ENCODE measurements around the gene ADRB1.

The ADRB1 gene

DNA sequence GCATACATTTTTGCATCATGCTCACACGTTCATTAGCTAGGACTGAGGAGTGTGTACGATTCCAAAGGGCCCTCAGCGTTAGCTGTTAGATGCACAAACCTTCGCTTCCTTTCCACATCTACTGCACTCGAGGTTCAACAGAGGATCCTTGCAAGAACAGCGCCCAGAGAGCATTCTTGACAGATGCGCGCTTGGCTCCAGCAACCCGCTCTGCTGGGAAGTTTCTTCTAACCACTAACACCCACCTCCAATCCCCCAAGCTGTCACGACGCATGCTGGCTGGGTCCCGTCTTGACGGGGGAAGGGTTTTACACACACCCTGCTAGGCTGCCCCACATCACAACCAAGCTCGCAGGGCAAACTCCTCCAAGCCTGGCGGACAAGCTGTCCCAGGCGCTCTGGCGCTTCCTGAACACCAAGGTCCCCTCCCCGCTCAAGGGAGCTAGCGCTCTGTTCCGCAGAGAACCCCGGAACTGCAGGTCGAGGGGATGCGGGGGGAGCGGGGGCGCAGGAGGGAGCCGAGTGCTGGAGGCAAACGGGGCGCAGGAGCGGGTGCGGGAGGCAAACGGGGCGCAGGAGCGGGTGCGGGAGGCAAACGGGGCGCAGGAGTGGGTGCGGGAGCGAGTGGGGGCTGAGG, 653 bp upstream of the ADRB1 start:
- DNase-seq (ENCODE audit: low read depth) = no peak
- TF ChIP-seq, protein P1, sequence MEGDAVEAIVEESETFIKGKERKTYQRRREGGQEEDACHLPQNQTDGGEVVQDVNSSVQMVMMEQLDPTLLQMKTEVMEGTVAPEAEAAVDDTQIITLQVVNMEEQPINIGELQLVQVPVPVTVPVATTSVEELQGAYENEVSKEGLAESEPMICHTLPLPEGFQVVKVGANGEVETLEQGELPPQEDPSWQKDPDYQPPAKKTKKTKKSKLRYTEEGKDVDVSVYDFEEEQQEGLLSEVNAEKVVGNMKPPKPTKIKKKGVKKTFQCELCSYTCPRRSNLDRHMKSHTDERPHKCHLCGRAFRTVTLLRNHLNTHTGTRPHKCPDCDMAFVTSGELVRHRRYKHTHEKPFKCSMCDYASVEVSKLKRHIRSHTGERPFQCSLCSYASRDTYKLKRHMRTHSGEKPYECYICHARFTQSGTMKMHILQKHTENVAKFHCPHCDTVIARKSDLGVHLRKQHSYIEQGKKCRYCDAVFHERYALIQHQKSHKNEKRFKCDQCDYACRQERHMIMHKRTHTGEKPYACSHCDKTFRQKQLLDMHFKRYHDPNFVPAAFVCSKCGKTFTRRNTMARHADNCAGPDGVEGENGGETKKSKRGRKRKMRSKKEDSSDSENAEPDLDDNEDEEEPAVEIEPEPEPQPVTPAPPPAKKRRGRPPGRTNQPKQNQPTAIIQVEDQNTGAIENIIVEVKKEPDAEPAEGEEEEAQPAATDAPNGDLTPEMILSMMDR (IDR thresholded peaks at IDR 0.05; ENCODE audit: low read depth, low read length, missing control alignments) = no peak
- peak overlapping the region; percentile 59 for H3K4me3 ChIP-seq (ENCODE audit: low read depth, low read length)

DNA sequence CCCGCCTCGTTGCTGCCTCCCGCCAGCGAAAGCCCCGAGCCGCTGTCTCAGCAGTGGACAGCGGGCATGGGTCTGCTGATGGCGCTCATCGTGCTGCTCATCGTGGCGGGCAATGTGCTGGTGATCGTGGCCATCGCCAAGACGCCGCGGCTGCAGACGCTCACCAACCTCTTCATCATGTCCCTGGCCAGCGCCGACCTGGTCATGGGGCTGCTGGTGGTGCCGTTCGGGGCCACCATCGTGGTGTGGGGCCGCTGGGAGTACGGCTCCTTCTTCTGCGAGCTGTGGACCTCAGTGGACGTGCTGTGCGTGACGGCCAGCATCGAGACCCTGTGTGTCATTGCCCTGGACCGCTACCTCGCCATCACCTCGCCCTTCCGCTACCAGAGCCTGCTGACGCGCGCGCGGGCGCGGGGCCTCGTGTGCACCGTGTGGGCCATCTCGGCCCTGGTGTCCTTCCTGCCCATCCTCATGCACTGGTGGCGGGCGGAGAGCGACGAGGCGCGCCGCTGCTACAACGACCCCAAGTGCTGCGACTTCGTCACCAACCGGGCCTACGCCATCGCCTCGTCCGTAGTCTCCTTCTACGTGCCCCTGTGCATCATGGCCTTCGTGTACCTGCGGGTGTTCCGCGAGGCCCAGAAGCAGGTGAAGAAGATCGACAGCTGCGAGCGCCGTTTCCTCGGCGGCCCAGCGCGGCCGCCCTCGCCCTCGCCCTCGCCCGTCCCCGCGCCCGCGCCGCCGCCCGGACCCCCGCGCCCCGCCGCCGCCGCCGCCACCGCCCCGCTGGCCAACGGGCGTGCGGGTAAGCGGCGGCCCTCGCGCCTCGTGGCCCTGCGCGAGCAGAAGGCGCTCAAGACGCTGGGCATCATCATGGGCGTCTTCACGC, 825 bp downstream of the ADRB1 start:
- peak overlapping the region; percentile 59; the same call in 1 of the 2 replicates for H3K4me3 ChIP-seq (ENCODE audit: low read depth, low read length)
- DNase-seq (ENCODE audit: low read depth) = no peak
- TF ChIP-seq, protein P1 (IDR thresholded peaks at IDR 0.05; ENCODE audit: low read depth, low read length, missing control alignments) = no peak

DNA sequence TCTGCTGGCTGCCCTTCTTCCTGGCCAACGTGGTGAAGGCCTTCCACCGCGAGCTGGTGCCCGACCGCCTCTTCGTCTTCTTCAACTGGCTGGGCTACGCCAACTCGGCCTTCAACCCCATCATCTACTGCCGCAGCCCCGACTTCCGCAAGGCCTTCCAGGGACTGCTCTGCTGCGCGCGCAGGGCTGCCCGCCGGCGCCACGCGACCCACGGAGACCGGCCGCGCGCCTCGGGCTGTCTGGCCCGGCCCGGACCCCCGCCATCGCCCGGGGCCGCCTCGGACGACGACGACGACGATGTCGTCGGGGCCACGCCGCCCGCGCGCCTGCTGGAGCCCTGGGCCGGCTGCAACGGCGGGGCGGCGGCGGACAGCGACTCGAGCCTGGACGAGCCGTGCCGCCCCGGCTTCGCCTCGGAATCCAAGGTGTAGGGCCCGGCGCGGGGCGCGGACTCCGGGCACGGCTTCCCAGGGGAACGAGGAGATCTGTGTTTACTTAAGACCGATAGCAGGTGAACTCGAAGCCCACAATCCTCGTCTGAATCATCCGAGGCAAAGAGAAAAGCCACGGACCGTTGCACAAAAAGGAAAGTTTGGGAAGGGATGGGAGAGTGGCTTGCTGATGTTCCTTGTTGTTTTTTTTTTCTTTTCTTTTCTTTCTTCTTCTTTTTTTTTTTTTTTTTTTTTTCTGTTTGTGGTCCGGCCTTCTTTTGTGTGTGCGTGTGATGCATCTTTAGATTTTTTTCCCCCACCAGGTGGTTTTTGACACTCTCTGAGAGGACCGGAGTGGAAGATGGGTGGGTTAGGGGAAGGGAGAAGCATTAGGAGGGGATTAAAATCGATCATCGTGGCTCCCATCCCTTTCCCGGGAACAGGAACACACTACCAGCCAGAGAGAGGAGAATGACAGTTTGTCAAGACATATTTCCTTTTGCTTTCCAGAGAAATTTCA, 1.7 kb downstream of the ADRB1 start:
- peak overlapping the region; percentile 18; the same call in 1 of the 2 replicates for H3K4me3 ChIP-seq (ENCODE audit: low read depth, low read length)
- DNase-seq (ENCODE audit: low read depth) = no peak
- TF ChIP-seq, protein P1 (IDR thresholded peaks at IDR 0.05; ENCODE audit: low read depth, low read length, missing control alignments) = no peak

DNA sequence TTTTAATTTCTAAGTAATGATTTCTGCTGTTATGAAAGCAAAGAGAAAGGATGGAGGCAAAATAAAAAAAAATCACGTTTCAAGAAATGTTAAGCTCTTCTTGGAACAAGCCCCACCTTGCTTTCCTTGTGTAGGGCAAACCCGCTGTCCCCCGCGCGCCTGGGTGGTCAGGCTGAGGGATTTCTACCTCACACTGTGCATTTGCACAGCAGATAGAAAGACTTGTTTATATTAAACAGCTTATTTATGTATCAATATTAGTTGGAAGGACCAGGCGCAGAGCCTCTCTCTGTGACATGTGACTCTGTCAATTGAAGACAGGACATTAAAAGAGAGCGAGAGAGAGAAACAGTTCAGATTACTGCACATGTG, 2.4 kb downstream of the ADRB1 start:
- no peak overlapping the region for H3K4me3 ChIP-seq (ENCODE audit: low read depth, low read length)
- TF ChIP-seq, protein P1 (IDR thresholded peaks at IDR 0.05; ENCODE audit: low read depth, low read length, missing control alignments) = no peak
- DNase-seq (ENCODE audit: low read depth) = no peak

DNA sequence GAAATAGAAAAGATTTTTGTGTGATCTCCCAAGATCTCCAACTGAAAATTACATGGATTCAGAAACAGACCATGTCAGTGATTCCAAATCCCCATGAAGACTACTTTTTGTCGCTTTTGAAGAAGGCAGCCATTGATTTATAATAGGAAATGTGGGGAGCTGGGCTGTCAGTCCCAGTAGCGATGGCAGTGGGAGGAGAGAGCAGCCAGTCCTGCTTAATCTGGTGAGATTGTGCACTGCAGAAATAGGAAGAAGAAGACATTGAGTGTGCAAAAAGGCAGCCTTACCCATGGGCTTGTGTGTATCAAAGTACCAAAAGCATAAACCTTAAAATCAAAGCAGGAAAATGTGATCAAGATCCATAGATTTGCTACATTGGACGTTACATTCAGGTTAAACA, 4.8 kb downstream of the ADRB1 start:
- TF ChIP-seq, protein P1 (IDR thresholded peaks at IDR 0.05; ENCODE audit: low read depth, low read length, missing control alignments) = no peak

DNA sequence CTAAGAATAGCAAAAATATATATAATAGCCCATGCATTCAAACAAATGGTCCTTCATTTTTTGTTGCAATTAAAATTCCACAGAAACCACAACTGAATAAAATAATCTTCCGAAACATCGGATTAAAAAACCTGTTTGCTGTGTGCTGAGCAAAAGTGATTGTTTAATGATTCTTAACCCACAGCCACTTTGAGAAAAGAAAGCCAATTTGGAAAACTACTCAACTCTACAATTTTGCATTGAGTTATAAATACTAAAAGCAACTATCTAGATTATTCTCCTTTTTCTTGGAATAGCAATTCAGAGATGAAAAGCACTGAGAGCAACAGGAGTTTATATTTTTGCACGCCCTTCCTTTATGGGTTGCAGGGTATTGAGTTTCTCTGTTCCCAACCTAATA, 8.0 kb downstream of the ADRB1 start:
- TF ChIP-seq, protein P1 (IDR thresholded peaks at IDR 0.05; ENCODE audit: low read depth, low read length, missing control alignments) = no peak
- no peak overlapping the region for H3K4me3 ChIP-seq (ENCODE audit: low read depth, low read length)
- DNase-seq (ENCODE audit: low read depth) = no peak

More for the DNA sequence above, 4.8 kb downstream of the ADRB1 start:
- no peak for DNase-seq (ENCODE audit: low read depth)
- no peak overlapping the region for H3K4me3 ChIP-seq (ENCODE audit: low read depth, low read length)
